OCI-LY7 (cell line): Measurements from ENCODE around the gene PLXNA1.

Source experiments
- EZH2phosphoT487 ChIP-seq: fragments of 200-600 bp; sonication (generic); IDR thresholded peaks from 2 replicates; pipeline ENCODE4 v1.6.1; 2018; ENCODE audit warnings: low read depth, borderline replicate concordance, mild to moderate bottlenecking, mixed run types, antibody characterized with exemption, low read length, moderate library complexity, mixed read lengths
- TF ChIP-seq, protein P1 (sequence below): fragments of 200-600 bp; sonication (generic); conservative IDR thresholded peaks from 2 replicates; pipeline ENCODE4 v1.5.1; 2014; ENCODE audit warnings: mild to moderate bottlenecking, antibody characterized with exemption, low read length, moderate library complexity, mixed read lengths

DNA sequence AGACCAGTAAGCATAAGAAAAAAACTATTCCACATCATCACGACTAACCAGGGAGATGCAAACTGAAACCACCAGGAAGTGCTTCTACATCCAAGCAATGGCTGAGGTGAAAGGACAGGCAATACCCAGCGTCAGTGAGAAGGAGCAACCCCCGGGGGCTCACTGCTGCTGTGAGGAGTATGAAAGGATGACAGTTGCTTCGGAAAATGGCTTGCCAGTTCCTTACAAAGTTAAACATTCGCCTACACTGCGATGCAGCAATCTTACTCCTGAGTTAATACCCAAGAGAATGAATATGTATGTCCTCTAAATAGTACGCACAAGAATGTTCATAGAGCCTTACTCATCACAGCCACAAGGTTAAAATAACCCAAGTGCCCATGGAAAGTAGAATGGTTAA is 13.3 kb upstream of the PLXNA1 start:
- TF ChIP-seq, protein P1, sequence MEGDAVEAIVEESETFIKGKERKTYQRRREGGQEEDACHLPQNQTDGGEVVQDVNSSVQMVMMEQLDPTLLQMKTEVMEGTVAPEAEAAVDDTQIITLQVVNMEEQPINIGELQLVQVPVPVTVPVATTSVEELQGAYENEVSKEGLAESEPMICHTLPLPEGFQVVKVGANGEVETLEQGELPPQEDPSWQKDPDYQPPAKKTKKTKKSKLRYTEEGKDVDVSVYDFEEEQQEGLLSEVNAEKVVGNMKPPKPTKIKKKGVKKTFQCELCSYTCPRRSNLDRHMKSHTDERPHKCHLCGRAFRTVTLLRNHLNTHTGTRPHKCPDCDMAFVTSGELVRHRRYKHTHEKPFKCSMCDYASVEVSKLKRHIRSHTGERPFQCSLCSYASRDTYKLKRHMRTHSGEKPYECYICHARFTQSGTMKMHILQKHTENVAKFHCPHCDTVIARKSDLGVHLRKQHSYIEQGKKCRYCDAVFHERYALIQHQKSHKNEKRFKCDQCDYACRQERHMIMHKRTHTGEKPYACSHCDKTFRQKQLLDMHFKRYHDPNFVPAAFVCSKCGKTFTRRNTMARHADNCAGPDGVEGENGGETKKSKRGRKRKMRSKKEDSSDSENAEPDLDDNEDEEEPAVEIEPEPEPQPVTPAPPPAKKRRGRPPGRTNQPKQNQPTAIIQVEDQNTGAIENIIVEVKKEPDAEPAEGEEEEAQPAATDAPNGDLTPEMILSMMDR: no peak
- TF ChIP-seq EZH2phosphoT487: no peak
